ENCODE results near the gene WDR35. TPM values are rescaled to one million over a fixed set of nuclear protein-coding genes. Genes with fewer than 3 reads are reported as not detected.

WDR35 gene
- total RNA-seq, 1 donor from 2014 or later = 4.9 TPM

DNA sequence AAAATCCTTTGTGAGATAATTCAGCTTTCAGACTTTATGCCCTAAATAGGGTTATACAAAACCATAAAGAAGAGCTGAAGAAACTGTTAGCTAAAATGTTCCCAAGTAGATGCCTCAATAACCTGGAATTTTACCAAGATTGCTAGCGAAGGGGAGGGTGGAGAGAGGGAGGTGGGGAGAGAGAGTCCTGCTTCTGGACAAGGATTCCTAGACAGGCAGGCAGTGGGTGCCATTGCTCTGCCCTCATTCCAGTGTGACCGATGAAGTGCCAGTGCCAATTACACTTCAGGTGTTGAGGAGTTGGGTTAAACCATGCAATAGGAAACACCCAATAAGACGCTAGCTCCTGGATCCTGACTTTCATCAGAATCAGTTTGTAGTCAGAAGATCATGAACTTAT lies 43.4 kb upstream of the WDR35 start:
- H3K27ac Mint-ChIP-seq (ENCODE audit: unreplicated experiment) = no peak overlapping the region
- H3K27me3 Mint-ChIP-seq (ENCODE audit: low read depth) = no peaks in the 10 kb centered on the region
- peaks cover 80% of the 10 kb centered on the region for H3K36me3 Mint-ChIP-seq (ENCODE audit: low read depth)
- DNase-seq (ENCODE audit: low spot score) = no peak
- peaks cover 12% of the 10 kb centered on the region for H3K9me3 Mint-ChIP-seq (ENCODE audit: low read depth)
- TF ChIP-seq, protein P1, sequence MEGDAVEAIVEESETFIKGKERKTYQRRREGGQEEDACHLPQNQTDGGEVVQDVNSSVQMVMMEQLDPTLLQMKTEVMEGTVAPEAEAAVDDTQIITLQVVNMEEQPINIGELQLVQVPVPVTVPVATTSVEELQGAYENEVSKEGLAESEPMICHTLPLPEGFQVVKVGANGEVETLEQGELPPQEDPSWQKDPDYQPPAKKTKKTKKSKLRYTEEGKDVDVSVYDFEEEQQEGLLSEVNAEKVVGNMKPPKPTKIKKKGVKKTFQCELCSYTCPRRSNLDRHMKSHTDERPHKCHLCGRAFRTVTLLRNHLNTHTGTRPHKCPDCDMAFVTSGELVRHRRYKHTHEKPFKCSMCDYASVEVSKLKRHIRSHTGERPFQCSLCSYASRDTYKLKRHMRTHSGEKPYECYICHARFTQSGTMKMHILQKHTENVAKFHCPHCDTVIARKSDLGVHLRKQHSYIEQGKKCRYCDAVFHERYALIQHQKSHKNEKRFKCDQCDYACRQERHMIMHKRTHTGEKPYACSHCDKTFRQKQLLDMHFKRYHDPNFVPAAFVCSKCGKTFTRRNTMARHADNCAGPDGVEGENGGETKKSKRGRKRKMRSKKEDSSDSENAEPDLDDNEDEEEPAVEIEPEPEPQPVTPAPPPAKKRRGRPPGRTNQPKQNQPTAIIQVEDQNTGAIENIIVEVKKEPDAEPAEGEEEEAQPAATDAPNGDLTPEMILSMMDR (IDR thresholded peaks at IDR 0.05) = no peak
- peaks cover 23% of the 10 kb centered on the region for H3K4me1 Mint-ChIP-seq (ENCODE audit: low read depth)
- no peak overlapping the region for H3K4me3 Mint-ChIP-seq (ENCODE audit: unreplicated experiment)

DNA sequence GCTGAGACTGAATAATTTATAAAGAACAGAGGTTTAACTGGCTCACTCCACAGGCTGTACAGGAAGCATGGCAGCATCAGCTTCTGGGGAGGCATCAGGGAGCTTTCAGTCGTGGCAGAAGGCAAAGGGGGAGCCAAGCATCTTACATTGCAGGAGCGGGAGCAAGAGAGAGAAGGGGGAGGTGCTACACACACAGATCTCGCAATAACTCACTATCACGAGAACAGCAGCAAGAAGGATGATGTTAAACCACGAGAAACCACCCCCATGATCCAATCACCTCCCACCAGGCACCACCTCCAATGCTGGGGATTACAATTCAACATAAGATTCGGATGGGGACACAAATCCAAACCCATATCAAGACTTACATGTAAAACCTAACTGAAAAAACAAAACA lies 40.3 kb upstream of the WDR35 start:
- Mint-ChIP-seq H3K27me3 (ENCODE audit: low read depth) (no peaks in the 10 kb centered on the region), H3K4me3 (ENCODE audit: unreplicated experiment) (no peak overlapping the region), H3K9me3 (ENCODE audit: low read depth) (peaks cover 12% of the 10 kb centered on the region), H3K27ac (ENCODE audit: unreplicated experiment) (no peak overlapping the region), H3K4me1 (ENCODE audit: low read depth) (peaks cover 10% of the 10 kb centered on the region), H3K36me3 (ENCODE audit: low read depth) (peaks cover 63% of the 10 kb centered on the region)
- TF ChIP-seq, protein P1 (IDR thresholded peaks at IDR 0.05) = no peak
- no peak for DNase-seq (ENCODE audit: low spot score)

DNA sequence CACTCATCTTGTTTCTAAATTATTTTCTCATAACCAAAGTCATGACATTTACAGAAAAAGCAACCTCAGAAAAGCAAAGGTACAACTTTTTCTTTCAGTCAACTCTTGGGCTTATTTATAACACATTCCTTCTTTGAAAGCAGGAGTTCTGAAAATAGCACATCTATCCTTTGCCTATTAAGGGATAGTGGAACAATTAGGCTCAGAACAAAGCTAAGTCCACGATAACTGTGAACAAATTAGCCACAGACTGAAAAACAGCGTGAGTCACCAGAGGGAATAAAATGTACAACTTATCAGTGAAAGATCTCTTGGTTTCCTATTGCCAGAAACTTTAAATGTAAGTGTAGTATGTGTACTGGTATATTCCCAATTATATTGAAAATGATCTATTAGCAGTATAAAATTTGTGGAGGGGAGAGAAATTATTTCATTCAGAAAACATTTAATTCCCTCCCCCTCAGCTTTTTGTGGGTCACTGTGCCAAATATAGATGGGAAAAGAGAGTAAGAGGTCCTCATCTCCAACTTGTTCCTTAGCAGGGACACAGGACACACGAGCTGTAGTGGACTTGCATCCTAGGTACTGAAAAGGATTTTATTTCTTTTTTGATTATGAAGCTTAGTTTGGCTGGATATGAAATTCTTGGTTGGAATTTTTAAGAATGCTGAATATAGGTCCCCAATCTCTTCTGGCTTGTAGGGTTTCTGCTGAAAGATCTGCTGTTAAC lies 38.0 kb upstream of the WDR35 start:
- Mint-ChIP-seq H3K36me3 (ENCODE audit: low read depth) (peaks cover 56% of the 10 kb centered on the region), H3K9me3 (ENCODE audit: low read depth) (peaks cover 13% of the 10 kb centered on the region), H3K4me3 (ENCODE audit: unreplicated experiment) (no peak overlapping the region), H3K27me3 (ENCODE audit: low read depth) (no peaks in the 10 kb centered on the region), H3K4me1 (ENCODE audit: low read depth) (peaks cover 9% of the 10 kb centered on the region), H3K27ac (ENCODE audit: unreplicated experiment) (no peak overlapping the region)
- no peak for DNase-seq (ENCODE audit: low spot score)
- TF ChIP-seq, protein P1 (IDR thresholded peaks at IDR 0.05) = no peak

DNA sequence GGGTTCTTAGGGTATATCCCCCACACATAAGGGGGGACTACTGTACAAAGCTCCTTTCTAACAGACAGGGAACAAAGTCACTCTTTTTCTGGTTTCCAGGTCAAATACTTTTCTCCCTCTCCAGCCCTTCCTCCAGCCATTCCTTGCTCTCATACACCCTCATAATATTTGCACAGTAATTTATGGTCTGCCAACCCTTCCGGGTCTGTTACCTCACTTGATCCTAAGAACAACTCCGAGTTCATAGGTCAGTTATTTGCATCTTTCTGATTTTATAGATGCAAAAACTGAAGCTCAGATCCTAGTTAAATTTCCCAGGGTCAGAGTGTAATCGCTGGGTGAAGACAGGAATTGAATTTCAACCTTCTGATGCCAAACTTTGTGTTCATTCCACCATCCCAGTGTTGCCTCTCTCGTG lies 37.4 kb upstream of the WDR35 start:
- Mint-ChIP-seq H3K4me1 (ENCODE audit: low read depth) (peaks cover 9% of the 10 kb centered on the region), H3K9me3 (ENCODE audit: low read depth) (peaks cover 16% of the 10 kb centered on the region), H3K27me3 (ENCODE audit: low read depth) (no peaks in the 10 kb centered on the region), H3K4me3 (ENCODE audit: unreplicated experiment) (no peak overlapping the region), H3K27ac (ENCODE audit: unreplicated experiment) (no peak overlapping the region), H3K36me3 (ENCODE audit: low read depth) (peaks cover 53% of the 10 kb centered on the region)
- DNase-seq (ENCODE audit: low spot score) = no peak
- TF ChIP-seq, protein P1 (IDR thresholded peaks at IDR 0.05) = no peak

DNA sequence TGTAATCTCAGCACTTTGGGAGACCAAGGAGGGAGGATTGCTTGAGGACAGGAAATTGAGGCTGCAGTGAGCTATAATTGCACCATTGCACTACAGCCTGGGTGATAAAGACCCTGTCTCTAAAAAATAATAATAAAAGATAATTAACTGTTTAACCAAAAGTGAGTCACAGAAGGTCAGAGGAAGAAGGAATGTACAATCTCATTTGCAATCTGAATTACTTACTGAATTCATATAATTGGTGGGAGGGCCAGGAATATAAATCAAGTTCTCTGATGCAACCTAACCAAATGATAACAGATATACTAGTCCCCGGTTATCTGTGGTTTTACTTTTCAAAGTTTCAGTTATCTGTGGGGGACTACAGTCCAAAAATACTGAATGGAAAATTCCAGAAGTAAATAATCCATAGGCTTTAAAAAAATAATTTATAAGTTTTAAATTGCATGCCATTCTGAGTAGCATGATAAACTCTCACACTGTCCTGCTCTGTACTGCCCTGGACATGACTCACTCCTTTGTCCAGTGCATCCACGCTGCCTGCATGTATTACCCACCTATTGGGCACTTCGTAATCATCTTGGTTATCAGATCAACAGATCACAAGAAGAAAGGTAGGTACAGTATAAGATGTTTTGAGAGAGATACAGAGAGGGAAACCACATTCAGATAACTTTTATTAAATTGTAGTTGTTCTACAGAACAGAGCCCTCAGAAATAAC lies 35.3 kb upstream of the WDR35 start:
- TF ChIP-seq, protein P1 (IDR thresholded peaks at IDR 0.05) = no peak
- Mint-ChIP-seq H3K27me3 (ENCODE audit: low read depth) (no peaks in the 10 kb centered on the region), H3K27ac (ENCODE audit: unreplicated experiment) (peak overlapping the region; percentile 10), H3K4me3 (ENCODE audit: unreplicated experiment) (no peak overlapping the region), H3K36me3 (ENCODE audit: low read depth) (peaks cover 44% of the 10 kb centered on the region), H3K4me1 (ENCODE audit: low read depth) (peaks cover 9% of the 10 kb centered on the region), H3K9me3 (ENCODE audit: low read depth) (peaks cover 26% of the 10 kb centered on the region)
- no peak for DNase-seq (ENCODE audit: low spot score)

All from chondrocyte (in vitro differentiated cells).